Caki2 (cell line): ENCODE results near the gene OSBPL10. TPM values are rescaled to one million over a fixed set of nuclear protein-coding genes. Genes with fewer than 3 reads are reported as not detected.

Experiments used
- DNase-seq: peaks from one replicate; pipeline ENCODE4 v3.0.0-alpha.2; 2015; ENCODE audit warnings: low read depth
- in situ Hi-C: cut with HindIII; loops from 2 replicates; pipeline ENCODE4 v1.10.0; 2016; ENCODE audit warnings: low sequenced_read_pairs, low pct_unique_long_range_greater_than_20kb, mixed read lengths
- total RNA-seq: library from RNA; depleted of rRNA; stranded (reverse); fragments of >200 nt; shearing (Covaris generic); gene quantifications from 2 replicates; pipeline ENCODE4 v1.2.3, GENCODE V29; 2014; ENCODE audit warnings: low replicate concordance; rRNA removed

OSBPL10 gene
- total RNA-seq, 1 experiment from 2014 or later = 74.7 TPM

GRCh38 chr3:31614162-31614921, 366.7 kb downstream of the OSBPL10 start:
- in situ Hi-C loops = no loop called here
- no peak for DNase-seq

GRCh38 chr3:31613654-31614053, 367.4 kb downstream of the OSBPL10 start:
- in situ Hi-C loops = no loop called here
- no peak for DNase-seq

GRCh38 chr3:31613177-31613576, 367.9 kb downstream of the OSBPL10 start:
- DNase-seq = no peak
- in situ Hi-C loops = no loop called here

Other genes with a start within 250 kb of the OSBPL10 start
- 3.5 and 6.3 TPM in 2 replicates for gene ZNF860, start 488 bp upstream of the OSBPL10 start, total RNA-seq
- gene GPD1L, start 125.4 kb upstream of the OSBPL10 start, total RNA-seq = 4.3 and 6.3 TPM in 2 replicates